SK-N-MC (cell line): ENCODE results near the gene ARID1B.

Experiments
- EZH2 ChIP-seq: fragments of 200-600 bp; sonication (generic); IDR thresholded peaks from one replicate; pipeline ENCODE4 v1.6.1; 2017; ENCODE audit warnings: antibody characterized with exemption
- POLR2AphosphoS5 ChIP-seq: IDR thresholded peaks from 2 replicates; pipeline ENCODE4 v1.6.1; 2012; ENCODE audit warnings: mild to moderate bottlenecking, low read depth, low read length, borderline replicate concordance

DNA sequence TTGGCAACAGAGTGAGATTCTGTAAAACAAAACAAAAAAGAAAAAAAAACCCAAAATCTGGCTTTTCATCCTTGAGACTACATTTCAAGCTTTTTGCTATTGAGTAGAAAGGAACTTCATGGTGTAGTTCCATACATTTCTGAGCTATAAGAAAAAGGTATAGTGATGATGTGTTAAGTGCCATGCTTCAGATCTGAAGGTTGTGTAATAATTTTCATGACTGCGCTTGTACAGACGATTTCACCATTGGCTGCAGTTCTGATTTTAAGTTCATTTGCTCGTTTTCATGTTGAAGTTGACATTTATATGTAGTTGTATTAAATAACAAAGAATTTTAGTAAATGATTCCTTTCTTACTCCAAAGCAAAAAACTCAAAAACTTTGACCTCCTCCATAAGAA lies 247.6 kb downstream of the ARID1B start:
- no peak for TF ChIP-seq POLR2AphosphoS5
- no peak for TF ChIP-seq EZH2
